Glomerular visceral epithelial cell (primary cell): ENCODE measurements around the gene PRDM2.

Experiments
- DNase-seq: peaks from one replicate; pipeline ENCODE4 v3.0.0-alpha.2; 2016; ENCODE audit errors: extremely low spot score

The PRDM2 gene

DNA sequence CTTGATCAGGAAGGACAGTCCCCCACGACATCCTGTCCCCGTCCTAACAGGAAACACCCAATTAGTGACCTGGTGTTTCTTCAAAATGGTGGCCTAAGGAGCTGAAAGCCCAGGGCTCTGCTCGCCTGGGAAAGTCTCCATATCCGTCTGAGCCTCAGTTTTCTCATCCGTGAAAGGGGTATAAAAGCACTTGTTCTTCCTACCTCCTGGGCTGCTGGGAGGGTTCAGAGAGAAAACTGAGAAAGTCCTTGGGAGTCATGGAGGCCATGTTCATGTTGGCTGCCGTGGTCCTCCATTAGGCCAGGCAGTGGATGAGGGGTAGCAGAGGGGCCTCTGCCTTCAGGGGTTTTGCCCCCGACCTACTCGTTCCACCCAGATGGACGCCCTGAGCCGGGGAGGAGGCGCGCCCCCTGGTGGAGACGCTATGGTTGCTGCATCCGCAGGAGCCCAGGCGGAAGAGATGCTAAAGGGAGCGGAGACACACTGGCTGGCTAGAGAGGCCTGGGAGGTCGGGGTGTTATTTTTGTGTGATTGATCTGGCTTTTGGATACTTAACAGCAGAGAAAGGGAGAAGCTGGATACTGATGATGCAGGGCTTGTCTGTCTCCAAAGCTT is 113.5 kb downstream of the PRDM2 start:
- no peak for DNase-seq

GRCh38 chr1:13814131-13814530 is 114.1 kb downstream of the PRDM2 start:
- no peak for DNase-seq

DNA sequence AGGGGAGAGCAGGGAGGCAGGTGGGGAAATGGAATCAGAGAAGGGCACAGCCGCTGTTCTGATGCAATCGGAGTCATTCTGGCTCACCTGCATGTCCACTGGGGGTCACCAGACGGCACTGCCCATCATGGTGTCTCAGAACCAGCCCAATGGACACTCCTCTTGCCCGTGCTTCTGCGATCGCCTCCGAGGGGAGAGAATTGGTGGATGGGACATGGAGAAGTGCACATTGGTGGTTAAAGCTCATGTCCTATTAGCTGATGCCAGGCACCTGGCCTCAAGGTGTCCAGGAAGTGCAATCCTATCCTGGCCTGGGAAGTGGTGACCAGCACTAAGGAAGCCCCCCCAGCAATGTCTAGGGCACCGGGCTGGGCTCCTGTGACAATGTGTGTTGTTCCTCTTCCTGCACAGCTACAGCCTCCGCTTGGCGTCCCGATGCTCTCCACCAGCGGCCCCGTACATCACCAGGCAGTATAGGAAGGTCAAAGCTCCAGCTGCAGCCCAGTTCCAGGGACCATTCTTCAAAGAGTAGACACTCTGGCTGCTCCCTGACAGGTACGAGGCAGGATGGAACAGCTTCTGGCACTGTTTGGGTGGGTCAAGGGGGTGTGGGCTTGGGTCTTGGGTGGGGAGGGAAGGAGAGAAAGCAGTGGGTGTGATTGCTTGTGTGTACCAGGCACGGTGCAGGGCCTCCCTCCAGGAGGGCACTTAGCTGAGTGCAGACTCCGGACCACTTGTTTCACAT is 116.2 kb downstream of the PRDM2 start:
- no peak for DNase-seq

DNA sequence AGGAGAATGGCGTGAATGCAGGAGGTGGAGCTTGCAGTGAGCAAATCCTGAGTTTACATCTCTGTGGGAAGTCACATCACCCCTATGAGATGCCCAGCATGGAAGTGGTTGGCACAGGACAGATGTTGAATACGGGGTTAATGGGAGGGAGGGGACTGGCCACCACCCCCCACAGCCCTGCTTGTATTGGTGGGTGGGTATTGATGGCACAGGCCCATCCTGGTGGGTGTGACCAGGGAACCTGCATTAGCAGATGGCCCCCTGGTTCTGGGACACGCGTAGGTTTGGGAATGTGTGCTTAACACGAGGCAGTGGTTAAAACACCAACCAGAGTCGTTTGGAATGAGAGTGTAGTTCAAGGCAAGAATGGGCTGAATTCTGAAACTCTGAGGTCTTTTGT is 117.9 kb downstream of the PRDM2 start:
- no peak for DNase-seq

- DNase-seq = no peak
Measured at GRCh38 chr1:13818926-13819325, 118.9 kb downstream of the PRDM2 start.

- DNase-seq = no peak
Measured at GRCh38 chr1:13819642-13820041, 119.7 kb downstream of the PRDM2 start.

DNA sequence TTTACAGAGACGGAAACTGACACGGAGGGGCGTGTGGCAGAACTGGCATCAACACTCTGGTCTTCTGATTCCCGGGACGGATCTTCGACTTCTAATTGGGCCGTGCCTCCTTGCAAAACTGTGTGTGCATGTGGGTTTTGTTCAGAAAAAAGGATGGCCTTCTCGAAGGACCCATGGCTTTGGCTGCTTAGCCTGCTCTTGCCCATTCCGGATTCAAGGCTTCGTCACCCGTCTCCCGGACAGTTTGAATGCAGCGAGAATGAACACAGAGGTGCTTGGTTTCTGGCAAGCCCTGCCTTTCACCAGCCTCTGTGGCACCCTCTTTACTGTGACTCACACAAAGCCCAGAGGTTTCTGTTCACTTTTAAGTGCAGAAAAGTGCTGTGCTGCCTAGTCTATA is 120.1 kb downstream of the PRDM2 start:
- DNase-seq = no peak

GRCh38 chr1:13820456-13820855 is 120.5 kb downstream of the PRDM2 start:
- DNase-seq = no peak

DNA sequence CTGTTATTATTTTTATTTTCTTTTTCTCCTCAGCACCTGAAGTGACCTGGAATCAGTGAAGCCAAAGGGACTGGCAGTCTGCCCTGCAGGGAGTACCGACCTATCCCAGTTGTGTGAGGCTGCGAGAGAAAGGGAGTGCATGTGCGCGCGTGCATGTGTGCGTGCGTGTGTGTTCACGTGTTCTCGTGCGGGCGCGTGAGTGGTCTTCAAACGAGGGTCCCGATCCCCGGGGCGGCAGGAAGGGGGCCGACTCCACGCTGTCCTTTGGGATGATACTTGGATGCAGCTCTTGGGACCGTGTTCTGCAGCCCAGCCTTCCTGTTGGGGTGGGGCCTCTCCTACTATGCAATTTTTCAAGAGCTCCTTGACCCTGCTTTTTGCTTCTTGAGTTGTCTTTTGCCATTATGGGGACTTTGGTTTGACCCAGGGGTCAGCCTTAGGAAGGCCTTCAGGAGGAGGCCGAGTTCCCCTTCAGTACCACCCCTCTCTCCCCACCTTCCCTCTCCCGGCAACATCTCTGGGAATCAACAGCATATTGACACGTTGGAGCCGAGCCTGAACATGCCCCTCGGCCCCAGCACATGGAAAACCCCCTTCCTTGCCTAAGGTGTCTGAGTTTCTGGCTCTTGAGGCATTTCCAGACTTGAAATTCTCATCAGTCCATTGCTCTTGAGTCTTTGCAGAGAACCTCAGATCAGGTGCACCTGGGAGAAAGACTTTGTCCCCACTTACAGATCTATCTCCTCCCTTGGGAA is 123.3 kb downstream of the PRDM2 start:
- no peak for DNase-seq

DNA sequence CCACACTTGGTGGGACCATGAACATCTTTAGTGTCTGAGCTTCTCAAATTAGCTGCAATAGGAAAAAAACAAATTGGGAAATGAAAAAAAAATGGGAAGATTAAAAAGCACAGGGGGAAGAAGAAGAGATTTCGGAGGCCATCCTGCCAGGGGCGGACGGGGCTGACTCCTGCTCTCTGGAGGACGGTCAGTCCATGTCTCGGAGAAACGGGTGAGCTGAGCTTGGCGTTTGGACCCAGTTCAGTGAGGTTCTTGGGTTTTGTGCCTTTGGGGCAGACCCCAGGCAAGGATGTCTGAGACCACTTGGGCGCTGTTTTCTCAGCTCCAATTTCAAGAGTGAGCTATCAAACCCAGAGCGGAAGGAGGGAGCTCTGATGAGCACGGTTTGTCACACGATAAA is 123.9 kb downstream of the PRDM2 start:
- DNase-seq = no peak

DNA sequence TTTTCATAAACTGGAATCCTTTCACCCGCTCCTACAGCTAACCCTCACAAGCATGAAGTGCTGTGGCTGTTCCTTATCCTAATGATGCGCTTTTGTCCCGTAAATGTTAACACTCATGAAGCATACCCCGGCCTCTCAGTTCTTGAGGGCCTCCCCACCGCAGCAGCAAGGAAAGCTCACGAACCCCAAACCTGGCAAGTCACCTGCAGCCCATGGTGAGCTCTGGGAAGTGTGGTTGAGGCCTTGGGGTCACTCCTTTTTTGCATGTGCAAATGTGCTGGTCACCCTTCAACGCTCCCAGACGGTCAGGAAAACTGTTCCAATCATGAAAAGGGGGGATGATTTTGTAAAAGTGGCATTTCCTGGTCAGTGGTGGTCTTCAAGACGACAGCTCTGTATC is 124.6 kb downstream of the PRDM2 start:
- DNase-seq = no peak

DNA sequence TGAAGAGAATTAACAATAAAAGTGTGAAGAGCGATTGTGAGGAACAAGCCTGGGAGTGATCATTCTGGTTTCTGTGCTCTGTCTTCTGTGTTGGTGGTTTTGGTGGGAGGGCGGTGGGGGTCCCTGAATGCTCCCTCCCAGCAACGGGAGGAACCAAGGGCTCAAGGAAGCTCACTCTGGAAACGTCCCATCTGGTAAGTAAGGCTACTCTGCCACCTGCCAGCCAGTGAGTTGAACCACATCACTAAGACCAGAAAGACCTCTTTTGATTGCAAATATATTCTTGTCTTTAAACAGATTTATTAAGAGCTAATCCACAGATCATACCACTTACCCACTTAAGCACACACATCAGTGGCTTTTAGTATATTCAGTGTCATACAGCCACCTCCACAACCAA is 125.0 kb downstream of the PRDM2 start:
- DNase-seq = no peak

DNA sequence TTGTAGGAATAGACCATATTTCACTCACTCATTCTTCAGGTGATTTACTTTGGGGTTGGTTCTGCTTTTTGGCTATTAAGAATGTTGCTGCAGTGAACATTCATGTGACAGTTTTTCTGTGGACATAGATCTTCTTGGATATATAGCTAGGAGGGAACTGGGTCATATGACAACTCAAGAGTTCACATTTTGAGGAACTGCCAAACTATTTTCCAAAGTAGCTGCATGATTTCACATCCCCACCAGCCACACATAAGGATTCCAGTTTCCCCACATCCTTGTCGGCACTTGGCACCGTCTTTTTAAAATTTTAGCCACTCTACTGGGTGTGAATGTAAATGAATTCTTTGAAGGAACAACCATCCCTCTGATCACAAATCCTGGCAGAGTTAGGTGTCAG is 126.0 kb downstream of the PRDM2 start:
- DNase-seq = no peak

GRCh38 chr1:13826591-13826990 is 126.6 kb downstream of the PRDM2 start:
- no peak for DNase-seq

GRCh38 chr1:13828454-13829151 is 128.6 kb downstream of the PRDM2 start:
- no peak for DNase-seq

DNA sequence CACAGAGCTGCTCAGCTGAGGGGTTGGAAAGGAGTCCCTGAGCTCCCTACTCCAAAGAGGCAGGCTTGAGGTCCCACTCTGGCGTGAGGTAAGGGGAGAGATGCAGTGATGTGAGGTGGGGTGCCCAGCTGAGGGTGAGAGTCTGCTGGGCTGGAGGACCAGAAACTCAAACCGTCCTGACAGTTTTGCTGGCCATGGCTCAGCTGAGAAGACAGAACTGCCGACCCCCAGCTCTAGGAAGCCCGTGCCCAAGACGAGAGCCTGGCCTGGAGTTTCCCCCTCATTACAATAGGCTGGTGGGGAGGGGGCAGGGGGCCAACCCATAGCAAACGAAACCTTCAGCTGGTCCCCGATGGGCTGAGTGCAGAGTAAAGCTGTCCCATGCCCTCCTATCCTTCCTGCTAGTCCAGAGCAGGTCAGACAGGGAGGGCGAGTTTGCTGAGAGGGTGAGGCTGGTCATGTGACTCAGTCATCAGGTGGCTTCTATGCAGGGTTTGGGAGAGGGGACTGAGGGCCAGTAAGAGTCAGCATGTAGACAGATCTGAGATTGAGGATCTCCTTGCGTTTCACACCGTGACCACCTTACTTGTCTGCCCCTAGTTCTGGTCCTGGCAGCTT is 129.3 kb downstream of the PRDM2 start:
- DNase-seq = no peak

GRCh38 chr1:13830170-13830569 is 130.2 kb downstream of the PRDM2 start:
- DNase-seq = no peak

DNA sequence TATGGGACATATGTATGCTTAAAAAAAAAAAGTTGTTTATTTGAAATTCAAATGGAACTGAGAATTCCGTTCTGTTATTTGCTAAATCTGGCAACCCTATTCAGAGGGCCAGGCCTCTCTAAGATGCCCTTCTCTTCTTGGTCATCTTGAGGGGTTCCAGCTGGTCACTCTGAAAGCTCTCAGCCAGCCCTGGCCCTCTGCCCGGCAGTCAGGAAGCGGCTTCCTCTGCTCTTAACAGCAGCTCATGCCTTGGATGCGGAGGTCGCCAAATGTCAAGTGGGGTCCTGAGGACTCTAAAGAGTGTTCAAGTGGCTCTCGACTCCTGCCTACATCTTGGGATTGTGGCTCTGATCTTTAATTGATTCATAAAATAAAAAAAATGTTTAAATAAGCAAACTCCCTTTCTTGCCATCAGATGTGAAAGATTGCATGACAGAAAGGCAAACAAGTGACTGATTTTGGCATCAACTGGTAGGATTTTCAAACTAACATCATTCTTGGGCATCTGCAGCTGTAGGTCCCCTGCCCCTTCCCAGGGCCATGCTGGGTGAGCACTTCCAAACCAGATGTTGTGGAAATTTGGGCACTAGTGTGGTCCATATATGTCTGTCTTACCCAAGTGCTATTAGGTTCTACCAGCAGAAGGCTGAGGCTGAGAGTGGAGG is 130.8 kb downstream of the PRDM2 start:
- DNase-seq = no peak

GRCh38 chr1:13832100-13832499 is 132.1 kb downstream of the PRDM2 start:
- DNase-seq = no peak

DNA sequence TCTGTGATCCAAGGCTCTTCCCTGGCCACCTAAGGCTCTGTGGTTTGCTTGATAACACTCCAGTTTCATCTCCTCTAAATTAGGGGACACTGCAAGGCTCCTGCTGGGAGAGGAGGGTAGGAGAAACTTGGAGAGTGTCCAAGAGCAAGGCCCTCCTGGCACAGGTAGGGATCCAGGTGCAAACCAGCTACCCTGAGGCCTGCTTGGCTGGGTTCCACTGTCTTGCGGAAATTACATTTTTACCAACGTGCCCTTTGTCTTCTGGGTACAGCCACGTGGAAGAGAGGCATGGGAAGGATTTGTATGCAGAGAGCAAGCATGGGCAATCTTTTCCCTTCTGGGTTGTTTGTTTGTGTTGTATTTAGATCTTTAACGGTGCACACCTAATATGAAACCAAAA is 132.5 kb downstream of the PRDM2 start:
- no peak for DNase-seq

DNA sequence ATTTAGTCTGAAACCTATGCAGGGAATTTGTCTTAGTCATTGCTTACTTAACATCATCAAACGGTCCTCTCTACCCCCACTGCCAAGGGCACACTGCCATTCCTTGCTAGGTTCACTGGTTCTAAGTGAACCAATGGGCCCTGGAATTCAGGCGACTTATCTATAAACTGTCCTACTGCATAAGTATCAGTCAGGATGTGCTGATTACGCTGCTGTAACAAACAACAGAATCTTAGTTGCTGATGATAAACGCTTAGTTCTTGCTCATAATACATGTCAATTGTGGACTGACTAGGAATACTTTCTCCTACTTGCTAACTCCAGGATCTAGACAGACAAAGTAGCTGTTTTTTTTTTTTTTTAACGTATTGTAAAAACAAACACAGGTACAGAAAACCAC is 136.1 kb downstream of the PRDM2 start:
- DNase-seq = no peak
